NCI-H2171 (cell line): ENCODE measurements around the gene KCNK6.

ENCODE experiments used
- DNase-seq: peaks from one replicate; lab custom pipeline; 2025; lab: John Stamatoyannopoulos, UW

The KCNK6 gene

DNA sequence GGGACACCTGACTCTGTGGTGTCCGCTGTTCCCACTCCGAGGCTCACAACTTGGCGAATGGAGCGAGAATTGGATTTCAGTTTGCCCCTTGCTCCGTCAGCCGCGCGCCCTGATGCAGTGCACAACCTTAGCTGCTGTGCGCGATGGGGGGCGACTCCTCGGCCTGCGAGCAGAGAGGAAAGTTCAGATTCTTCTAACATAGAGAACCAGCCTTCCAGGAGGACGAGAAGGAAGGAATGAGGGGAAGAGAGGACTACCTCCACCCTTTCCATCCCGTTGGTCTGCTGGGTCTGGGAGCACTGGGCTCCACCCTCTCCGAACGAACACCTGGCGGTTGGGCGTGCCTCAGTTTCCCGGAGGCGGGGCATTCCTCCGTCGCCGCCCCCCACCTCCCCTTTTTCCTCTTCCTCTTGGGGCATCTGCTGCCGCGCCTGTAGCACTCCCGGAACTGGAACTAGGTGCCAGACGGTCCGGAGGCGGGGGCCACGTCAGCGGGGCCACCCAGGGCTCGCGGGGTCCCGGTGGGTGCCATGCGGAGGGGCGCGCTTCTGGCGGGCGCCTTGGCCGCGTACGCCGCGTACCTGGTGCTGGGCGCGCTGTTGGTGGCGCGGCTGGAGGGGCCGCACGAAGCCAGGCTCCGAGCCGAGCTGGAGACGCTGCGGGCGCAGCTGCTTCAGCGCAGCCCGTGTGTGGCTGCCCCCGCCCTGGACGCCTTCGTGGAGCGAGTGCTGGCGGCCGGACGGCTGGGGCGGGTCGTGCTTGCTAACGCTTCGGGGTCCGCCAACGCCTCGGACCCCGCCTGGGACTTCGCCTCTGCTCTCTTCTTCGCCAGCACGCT, at the start of gene KCNK6:
KCNK6 (plus strand) TSS at position 425 of the 838 bp plus-strand sequence; CDS start at position 531, 106 bp downstream.
- DNase-seq, result peak; percentile 64

DNA sequence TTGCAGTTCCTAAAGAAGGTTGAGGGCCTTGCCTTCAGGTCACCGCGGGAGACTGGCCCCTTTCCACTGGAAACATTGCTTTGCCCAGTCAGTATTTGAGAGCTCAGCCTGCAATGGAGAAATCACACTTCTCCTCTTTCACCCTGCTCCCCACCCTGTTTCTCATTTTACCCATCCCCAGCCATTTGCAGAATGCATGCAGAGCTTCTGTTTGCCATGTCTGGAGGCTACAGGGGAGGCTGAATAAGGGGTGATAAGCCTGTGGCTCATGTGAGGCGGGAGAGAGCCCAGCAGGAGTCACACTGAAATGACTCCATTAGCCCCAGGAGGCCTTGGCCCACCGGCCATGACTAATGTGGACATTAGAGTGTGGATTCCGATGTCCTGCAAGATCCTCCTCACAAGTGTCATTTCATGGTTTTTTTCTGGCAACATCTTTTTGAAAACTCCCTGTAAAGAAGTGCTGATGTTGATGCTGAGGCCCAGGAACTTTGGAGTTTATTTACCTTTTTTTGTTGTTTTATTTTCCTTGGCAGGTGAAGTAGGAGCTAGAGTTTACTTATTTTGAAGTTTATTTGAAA, 49.0 kb upstream of the KCNK6 start:
- DNase-seq, result no peak

DNA sequence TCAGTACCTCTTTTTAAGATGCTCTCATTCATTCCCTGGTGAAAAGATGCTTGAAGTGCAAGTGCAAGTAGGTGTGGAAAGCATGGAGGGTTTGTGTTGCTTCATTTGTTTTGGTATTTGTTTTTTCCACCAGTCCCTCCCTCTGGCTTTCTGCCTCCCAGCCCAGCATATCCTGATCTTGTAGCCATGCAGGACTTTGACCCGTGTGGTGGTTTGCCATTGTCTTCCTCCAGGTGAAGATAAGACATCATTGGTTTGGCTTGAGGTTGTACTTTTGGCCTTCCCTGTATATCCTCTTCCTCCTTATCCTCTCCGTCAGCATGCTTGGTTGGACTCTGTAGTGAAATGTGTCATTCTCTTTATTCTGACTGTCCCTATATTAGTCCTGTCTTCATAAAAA, 46.1 kb upstream of the KCNK6 start:
- DNase-seq, result no peak

DNA sequence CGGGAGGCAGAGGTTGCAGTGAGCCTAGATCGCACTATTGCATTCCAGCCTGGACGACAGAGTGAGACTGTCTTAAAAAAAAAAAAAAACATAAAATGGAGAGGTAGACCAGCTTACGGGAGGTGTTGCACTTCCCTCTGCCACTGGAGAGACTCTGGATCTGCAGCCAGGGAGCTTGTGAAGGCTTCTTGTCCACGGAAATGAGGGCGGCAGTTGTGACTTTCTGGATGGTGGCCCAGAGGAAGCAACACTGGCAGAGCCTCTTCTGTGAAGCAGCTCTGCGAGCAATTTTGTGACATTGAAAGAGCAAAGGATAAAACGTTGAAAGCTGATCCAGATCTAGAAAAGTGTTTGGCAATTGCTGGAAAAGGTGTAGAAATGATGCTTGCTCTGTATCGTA, 44.9 kb upstream of the KCNK6 start:
- DNase-seq, result no peak

DNA sequence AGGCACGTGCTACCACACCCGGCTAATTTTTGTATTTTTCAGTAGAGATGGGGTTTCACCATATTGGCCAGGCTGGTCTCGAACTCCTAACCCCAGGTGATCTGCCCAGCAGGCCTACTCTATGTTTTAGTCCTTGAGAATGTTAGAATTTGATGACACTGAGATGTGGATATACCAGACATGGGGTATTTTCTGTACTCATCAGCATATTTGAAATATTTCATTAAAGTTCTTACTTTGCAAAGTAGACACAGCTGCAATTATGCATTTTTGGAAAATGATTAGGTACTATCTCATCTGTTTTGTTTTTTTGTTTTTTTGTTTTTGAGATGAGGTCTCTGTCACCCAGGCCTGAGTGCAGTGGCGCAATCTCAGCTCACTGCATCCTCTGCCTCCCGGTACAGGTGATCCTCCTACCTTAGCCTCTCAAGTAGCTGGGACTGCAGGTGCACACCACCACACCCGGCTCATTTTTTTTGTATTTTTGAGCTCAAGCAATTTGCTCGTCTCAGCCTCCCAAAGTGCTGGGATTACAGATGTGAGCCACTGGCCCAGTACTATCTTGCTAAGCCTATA, 42.6 kb upstream of the KCNK6 start:
- no peak for DNase-seq

DNA sequence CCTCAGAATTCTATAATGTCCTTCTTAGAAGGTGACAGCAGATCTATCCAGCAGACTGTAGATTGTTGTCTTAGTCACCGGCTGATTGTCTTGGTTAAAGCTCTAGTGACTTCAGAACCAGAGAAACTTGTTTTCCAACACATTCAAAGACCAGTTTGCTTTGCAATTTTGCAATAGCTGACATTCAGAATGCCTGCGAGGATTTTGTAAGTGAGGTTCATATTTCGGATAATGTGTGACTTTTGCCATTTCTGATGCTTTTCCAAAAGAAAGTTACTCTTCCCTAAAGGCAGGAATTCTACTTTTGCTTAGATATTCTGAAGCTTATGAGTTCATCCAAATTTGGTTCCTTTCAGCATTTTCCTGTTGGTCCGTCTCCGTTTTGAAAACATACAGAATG, 42.1 kb upstream of the KCNK6 start:
- no peak for DNase-seq

DNA sequence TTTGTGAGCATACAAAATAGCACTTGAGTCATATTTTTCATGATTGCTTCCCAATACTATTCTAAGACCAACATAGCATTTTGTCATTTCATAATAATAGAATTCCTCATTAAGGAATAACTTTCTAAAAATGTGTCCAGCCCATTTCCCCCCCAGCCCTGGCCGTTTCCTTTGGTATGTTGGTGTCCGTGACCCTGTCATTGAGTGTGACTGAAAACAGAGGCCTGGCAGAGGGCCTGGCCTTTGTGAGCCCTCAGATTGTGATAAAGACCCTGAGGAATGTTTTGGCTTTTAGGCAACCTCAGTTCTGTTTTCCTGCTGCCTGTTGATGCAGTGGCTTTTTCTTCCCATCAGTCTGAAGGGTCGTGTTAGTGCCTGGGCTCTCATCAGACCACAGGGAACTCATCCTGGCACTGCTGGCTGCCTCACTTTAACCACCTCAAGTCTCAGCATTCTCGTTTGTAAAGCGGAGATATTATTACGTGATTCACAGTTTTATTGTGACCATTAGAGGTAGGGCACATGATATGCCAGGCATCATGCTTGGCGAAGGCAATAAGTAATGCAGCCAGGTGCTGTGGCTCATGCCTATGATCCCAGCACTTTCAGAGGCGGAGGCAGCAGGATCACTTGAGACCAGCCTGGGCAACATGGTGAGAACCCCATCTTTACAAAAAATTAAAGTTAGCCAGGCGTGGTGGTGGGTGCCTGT, 41.5 kb upstream of the KCNK6 start:
- no peak for DNase-seq

DNA sequence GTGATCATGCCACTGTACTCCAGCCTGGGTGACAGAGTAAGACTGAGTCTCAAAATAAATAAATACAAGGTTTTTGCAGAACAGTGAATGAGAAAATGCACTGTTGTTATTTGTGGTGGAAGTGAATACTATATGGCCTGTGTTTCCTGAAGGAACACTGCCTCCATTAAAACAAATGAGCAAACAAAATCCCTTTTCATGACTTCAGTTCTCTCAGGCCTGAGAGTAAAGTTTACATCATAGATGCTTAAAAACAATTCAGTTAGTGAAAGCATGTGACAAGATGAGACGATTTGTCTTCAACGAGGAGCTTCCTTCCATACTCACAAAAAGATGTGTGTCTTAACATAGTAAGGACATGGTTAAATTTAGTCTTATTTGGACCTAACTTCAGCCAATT, 40.9 kb upstream of the KCNK6 start:
- no peak for DNase-seq

DNA sequence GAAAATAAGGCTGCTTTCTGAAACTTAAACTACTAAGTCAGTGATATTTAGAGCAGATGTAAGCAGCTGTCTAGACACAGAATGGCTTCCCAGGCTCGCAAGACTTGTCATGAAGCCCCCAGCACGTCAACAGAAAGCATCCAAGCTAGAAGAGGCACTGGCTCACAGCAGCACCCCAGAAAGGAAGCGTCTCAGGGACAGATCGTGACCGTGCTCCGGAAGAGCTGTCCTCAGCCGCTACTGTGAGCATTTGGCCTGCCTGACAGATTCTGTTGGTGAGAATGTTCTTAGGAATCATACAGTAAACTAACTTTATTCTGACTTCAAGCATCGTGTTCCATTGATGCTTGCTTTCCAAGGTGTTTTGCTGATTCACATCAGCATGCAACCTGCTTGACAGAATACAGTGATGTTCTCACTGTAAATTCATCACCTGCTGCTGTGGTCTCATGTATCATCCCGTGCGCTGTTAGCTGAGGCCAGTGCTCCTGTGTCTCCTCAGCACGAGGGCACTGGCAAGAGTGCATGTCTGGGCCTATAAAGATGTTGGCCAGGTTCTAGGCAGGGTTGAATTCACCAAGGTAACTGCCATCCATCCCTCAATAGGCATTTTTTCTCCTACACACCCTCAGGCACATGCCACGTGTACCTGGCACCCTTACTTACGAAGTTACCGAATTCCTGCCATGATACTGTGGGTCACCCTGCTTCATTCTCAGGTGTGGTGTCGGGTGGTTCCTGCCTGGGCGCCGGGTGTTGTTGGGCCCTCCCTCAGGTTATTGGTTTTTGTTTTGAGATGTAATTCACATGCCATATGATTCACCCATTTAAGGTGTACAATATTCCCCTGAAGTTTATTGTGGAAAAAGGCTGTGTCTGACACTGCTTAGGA, 39.4 kb upstream of the KCNK6 start:
- no peak for DNase-seq

DNA sequence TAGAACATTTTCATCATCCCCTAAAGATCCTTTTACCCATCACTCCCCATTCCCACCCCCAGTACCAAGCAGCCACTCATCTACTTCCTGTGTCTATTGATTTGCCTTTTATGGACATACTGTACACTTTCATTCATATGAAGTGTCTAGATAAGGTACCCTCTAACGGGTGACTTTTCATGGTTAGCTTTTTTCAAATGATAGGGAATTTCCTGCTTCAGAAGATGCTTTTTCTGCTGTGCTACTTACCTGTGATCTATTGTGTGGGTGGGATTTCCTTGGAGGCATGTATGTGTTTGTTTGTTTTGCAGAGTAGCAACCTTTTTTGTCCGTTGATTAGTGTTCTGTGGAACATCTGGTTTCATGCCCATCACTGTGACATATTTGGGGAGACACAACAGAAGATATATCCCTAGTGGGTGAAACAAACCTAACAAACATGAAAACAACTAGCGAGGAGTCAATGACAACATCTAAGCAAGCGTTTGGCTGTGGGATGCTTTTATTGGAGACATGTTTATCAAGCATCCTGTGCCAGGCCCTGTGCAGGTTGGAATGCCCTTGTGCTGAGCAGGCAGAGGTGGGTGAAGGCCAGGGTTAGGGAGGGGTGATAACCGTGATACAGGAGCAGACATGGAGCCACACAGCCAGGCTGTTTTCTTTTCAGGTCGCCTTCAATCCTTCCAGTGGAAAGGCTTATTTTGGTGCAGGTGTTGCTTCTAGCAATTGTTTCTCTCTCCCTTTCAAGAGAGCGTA, 37.7 kb upstream of the KCNK6 start:
- no peak for DNase-seq

DNA sequence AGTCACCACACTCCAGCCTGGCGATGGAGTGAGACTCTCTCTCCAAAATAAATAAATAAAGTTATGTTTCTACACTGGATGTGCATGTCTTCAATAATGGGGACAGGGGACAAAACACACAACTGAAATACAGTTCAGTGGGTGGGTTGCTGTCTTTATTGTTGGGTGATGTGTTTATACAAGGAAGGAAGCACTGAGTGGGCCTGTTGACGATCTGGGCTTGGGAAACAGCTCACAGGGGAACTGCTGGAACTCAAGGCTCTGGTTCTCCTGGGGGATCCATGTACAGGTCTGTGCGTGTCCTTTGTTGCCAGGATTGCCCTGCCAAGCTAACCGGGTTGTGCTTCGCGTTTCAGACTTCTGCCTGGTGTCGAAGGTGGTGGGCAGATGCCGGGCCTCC, 36.4 kb upstream of the KCNK6 start:
- DNase-seq, result peak; percentile 49

DNA sequence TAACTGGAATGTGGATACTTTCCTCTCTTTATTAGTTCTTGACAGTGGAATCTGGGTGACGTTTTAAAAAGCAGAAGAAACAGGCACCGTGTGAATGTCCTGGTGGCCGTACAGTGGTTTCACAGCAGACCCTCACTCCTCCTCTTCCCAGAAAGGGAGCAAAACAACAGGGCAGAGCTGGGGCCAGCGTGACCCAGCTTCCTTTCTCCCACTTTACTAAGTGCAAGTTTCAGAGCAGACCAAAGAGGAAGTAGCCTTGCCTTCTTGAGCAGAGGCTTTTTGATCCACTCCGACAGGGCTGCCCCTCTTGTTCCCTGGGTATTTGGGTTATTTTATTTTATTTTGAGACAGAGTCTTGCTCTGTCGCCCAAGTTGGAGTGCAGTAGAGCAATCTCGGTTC, 35.2 kb upstream of the KCNK6 start:
- DNase-seq, result no peak

DNA sequence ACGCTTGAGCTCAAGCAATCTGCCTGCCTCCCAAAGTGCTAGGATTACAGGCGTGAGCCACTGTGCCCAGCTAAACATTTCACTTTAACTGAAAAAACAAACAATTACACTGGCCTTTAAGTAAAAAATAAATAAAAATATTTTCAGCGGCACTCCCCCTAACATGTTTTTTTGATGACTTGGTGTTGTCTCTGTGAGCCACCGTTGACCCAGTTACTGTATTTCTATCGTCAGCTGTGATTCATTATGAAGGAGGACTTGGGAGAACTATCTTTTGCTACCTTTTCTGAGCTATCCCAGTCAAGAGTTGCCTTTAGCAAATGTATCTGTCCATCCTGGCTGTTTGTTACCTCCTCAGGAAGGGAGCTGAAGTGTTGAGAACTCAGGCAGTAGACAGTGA, 34.1 kb upstream of the KCNK6 start:
- no peak for DNase-seq

DNA sequence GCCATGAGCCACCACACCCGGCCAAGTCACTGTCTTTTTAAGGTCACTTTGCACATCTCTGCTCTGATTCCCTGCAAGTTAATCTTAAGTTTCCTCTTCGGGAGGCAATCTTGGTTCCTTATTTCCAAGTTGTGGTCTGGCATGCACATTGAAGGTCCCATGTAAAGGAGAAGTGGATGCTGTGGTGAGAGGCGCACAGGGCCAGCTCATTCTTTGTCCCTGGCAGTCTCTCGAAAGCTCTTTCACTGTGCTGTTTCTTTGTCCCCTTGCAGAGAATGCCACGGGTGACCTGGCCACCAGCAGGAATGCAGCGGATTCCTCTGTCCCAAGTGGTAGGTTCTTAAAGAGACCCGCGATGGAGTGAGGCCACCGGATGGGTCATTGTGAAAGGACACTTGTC, 32.0 kb upstream of the KCNK6 start:
- DNase-seq, result no peak

DNA sequence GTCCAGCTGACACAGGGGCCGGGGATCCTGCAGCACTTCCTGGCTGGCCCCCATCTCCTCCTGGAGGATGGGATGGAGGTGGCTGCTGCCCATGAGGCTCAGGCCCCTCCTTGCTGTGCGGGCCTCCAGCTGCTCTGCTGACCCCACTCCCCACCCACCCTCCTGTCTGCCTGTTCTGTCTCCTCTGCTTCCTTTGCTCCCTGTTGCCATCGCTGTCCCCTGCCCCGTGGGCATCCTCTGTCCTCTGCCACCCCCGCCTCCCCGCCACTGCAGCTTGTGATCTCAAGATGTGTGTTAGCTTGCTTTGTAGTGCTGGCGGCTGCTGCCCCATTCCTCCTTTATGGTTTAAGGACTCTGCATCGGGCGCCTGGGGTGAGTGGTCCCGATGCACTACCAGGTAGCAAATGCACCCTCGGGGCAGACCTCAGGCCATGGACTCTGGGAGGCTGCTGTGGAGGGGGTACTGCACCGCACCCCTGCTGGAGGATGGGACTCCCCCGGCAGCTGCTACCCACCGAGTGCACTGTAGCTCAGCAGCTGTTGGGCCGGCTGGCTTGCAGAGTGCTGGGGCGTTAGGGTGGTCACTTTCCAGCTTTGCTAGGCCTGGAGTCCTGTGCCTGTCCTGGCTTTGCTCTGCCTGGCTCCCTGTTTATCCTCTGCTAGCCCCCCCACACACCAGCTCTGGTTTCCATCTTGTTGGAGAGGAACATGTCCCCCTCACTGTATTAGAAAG, 31.4 kb upstream of the KCNK6 start:
- DNase-seq, result no peak

DNA sequence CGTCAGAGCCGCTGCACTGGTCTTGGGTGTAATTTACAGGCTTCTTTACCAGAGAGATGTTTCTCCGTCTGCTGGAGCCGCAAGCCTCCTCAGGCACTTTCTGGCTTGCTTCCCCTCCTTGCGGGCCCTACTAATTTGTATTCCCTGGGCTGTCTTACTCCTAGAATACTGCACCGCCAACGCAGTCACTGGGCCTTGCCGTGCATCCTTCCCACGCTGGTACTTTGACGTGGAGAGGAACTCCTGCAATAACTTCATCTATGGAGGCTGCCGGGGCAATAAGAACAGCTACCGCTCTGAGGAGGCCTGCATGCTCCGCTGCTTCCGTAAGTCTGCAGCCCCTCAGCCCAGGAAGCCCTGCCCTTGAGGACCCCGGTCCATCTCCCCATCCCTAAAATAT, 29.7 kb upstream of the KCNK6 start:
- DNase-seq, result no peak

DNA sequence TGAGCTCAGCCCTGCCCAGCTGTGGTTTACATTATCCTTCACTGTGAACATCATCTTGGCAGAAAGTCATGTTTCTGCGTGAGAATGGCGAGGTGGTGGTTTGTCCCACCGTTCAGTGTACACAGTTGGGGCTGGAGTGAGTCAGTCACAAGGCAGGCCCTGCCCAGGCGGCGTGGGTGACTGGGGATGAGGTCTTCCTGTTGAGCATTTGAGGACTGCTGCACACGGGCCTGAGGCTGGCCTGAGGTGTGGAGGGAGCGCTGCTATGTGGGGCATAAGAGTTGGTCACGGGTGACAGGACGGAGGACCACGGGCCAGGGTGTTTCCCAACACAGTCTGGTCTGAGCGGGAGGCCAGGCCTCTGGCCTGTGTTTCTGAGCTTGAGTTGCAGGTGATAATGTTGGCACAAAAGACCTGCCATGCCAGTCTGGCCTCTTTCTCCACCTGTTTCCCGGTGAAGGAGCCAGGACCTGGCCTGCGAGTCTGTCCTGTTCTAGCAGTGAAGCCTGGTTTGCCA, 29.0 kb upstream of the KCNK6 start:
- DNase-seq, result no peak

DNA sequence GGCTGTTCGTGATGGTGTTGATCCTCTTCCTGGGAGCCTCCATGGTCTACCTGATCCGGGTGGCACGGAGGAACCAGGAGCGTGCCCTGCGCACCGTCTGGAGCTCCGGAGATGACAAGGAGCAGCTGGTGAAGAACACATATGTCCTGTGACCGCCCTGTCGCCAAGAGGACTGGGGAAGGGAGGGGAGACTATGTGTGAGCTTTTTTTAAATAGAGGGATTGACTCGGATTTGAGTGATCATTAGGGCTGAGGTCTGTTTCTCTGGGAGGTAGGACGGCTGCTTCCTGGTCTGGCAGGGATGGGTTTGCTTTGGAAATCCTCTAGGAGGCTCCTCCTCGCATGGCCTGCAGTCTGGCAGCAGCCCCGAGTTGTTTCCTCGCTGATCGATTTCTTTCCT, 27.8 kb upstream of the KCNK6 start:
- no peak for DNase-seq

DNA sequence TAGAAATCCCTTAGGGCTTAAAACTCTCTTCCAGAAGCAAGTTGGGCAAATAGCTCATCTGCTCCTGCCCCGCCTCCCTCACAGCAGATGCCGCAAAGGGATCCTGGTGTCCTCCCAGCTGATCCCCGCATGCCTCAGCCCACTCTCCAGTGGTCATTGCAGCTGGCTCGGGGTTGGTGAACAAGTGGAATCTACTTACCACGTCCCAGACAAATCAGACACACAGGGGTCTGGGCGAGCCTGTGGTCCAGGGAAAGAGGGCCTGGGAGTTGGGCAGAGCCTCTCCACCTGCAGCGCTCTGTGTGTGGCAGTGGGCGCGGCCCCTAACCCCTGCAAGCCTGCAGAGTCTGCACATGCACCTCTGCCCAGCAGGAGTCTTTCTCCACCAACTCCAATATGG, 26.4 kb upstream of the KCNK6 start:
- no peak for DNase-seq

DNA sequence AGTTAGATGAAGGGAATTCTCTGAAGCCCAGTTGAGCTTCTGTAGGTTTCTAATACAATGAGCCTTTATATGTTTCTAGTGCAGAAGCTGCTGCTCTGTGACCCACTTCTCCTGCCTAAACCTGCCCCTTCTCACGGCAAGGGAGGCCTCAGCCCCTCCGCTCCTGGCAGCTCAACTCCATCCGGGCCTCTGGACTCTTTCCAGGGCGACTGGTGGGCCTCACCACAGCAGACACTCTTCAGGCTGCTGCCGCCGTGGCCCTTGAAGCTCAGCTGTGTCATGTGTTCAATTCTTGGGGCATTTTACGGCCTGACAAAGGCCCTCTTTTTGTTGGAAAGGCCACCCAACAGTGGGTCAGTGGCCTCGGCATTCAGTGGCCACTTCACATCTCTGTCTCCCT, 25.6 kb upstream of the KCNK6 start:
- DNase-seq, result no peak
